Kasumi-1 (cell line): ENCODE results near the gene SIPA1.

Experiments
- DNase-seq, 2 experiments: peaks; one replicate each; lab custom pipeline; 2025; lab: John Stamatoyannopoulos, UW

SIPA1 gene

GRCh38 chr11:65607614-65608426 is 30.1 kb upstream of the SIPA1 start:
- no peak for DNase-seq

DNA sequence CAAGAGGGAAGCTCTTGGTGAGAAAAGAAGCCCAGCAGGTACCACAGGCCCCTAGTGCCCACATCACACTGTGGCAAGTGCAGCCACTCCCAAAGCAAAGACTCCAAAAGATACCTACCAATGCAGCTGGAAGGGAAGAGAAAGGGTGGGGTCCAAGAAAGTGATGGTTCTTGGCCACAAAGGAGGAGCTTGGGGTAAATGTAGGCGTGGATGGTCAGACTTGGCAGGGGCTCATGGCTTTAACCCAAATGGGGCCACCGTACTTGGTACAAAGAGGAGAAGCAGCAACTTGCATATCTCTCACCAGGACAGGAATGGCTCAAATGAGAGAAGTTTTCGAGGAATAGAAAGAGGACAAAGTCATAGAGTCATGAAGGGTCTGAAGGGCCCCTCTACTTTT is 28.7 kb upstream of the SIPA1 start:
- no peak for DNase-seq

DNA sequence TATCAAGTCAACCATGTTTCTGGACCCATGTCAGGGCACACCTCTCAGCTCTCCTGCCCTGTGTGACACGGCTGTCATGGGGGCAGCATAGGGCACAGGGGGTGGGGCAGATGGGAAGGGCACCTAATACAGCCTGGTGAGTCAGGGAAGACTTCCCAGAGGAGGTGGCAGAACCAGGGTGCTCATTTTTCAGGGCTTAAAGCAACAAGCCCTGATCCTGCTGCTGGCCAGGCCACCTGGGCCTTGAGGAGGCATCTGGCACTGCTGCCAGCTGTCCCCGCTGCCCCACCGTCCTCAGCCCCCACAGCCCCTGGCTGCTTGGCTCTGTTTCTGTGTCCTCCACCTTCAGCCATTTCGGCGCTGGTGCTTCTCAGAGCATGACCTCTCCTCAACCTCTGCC is 28.2 kb upstream of the SIPA1 start:
- no peak for DNase-seq

- DNase-seq: no peak
Observed at GRCh38 chr11:65610404-65610803, 27.5 kb upstream of the SIPA1 start.

DNA sequence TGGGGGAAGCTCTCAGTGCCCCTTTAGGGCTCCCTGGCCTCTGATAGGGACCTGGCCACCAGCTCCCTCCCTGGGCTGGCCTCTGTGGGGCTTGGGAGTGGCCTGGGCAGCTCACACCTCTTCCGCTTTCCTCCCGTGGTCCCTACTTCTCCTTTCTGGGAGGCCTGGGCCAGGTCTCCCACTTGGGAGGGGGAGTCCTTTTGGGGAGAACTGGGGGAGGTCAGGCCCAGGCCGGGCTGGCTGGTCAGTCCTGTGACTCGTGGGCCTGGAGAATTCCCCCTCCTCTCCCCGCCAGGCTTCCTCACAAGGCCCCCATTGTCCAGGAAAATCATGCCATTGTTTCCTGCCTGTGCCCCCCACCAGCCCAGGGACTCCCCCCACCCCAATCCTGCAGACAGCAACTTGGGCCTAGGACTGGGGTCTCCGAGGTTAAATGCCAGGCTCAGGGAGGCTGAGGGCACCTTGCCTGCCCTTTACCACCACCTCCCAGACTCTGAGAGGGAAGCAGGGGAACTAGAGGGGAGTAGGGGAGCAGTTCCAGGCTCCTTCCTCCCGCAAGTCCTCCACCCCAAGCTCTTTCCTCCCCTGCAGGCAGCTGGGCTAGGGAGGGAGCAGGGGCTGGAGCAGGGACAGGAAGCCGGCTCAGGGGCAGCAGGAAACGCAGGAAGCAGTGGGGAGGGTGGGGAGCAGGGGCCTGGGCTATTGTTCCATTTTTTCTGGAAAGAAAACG is 26.7 kb upstream of the SIPA1 start:
- DNase-seq: peak; percentile 84 to 87

GRCh38 chr11:65611758-65612603 is 25.9 kb upstream of the SIPA1 start:
- peak; percentile 26 to 39 for DNase-seq

- DNase-seq: no peak
Observed at GRCh38 chr11:65612691-65613090, 25.2 kb upstream of the SIPA1 start.

DNA sequence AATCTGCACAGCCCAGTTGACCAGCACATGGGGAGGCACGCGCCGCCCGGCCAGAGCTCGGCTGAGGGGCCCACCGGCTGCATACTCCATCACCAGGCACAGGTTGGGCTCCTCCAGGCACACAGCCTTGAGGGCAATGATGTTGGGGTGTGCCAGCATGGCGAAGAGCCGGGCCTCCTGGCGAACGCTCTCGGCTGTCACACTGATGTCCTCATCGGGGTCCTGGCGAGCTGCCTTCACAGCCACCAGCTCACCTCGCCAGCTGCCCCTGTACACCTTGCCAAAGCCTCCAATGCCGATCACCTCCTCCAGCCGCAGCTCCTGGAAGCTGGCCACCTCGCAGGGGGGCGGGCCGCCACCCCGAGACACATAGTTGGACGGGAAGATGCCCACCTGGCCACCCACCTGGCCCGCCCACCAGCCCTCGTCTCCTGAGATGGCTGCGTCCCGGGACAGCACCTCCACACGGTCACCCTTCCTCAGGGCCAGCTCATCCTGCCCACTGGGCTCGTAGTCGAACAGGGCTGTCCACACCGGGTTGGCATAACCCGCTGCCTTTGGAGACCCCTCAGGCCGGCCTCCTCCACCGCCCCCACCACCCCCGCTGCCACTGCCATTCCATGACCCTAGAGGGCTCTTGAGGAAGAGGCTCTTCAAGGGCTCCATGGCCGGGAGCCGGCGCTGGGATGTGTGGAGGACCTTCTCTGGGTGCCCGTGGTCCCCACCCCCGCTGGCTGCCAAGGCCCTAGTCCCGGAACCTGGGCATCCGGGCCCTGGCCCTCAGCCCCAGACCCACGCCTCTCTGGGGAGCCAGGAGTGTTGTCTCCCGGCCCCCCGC is 24.6 kb upstream of the SIPA1 start:
- DNase-seq: peak in 1 of 2 experiments; percentile 4

DNA sequence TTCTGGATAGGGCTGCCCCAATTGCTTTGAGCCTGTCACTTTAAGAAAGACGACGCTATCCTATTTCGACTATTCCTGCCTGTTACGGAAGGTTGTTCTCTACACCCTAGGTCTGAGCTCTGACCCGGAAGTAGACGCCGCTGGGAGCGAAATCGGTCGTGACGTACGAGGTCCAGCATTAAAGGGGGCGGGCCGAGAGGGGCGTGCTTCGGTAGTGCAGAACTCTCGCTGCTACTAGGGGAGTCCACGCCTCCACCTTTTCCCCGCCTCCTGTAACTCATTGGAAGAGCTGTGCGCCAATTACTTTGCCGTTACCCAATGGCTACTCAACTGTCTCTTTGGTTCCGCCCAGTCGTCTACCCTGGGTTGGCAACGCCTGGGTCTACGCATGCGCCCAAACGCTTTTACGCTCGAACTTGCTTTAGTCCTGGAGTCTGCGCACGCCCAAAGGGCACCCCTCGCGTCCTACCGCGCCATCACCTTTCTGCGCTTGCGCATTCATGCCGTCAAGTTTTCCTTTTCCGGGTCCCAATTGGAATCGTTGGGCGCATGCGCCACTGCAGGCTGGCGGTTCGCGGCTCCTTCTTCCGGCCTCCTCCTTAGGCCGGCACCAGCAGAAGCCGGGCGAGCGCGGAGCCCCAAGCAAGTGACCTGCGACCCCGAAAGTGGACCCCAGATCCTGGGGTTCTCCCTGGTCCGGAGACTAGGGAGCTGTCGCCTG is 22.5 kb upstream of the SIPA1 start, which contains the start of gene PCNX3:
TSS of gene PCNX3 (plus strand) at position 548 of the 721 bp plus-strand sequence. CDS start 536 bp downstream, outside the sequence.
- peak; percentile 100 for DNase-seq

DNA sequence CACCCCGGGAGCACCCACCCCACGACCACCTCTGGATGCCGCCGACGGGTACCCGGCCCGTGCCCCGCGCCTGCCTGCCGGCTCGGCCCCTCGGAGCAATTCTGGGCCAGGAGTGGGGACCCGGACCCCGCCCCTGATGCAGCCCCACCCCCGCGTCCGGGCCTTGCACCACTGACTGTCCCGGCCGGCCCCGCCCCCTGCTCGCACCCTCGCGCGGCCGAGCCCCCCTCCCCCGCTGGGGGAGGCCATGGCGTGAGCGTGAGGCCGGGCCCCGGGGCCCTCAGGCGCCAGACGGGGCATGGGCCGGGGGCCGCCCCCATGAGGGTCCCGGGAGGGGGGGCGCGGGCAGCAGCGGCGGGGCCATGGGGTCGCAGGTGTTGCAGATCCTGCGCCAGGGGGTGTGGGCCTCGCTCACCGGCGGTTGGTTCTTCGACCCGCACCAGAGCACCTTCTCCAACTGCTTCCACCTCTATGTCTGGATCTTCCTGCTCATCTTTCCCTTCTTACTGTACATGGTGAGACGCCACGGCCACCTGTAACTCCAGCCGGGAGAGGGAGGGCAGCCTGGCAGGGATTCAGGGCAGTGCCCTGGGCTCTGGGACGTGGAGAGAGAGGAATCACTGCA is 21.8 kb upstream of the SIPA1 start:
- peak in 1 of 2 experiments; percentile 6 for DNase-seq

- DNase-seq: no peak
Observed at GRCh38 chr11:65616575-65617001, 21.3 kb upstream of the SIPA1 start.

- DNase-seq: no peak
Observed at GRCh38 chr11:65617136-65617850, 20.6 kb upstream of the SIPA1 start.

DNA sequence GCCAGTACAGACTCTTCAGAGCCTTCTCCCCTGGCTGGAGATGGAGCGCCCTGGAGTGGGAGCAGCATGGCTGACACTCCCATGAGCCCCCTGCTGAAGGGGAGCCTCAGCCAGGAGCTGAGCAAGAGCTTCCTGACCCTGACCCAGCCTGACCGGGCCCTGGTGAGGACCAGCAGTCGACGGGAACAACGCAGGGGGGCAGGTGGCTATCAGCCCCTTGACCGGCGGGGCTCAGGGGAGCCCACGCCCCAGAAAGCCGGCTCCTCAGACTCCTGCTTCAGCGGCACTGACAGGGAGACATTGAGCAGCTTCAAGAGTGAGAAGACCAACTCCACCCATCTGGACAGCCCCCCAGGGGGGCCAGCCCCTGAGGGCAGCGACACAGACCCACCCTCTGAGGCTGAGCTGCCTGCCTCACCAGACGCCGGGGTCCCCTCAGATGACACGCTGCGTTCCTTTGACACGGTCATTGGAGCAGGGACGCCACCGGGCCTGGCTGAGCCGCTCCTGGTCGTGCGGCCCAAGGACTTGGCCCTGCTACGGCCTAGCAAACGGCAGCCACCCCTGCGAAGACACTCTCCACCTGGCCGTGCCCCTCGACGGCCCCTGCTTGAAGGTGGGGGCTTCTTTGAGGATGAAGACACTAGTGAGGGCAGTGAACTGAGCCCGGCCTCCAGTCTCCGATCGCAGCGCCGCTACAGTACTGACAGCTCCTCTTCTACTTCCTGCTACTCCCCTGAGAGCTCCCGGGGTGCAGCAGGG is 19.7 kb upstream of the SIPA1 start:
- no peak for DNase-seq

DNA sequence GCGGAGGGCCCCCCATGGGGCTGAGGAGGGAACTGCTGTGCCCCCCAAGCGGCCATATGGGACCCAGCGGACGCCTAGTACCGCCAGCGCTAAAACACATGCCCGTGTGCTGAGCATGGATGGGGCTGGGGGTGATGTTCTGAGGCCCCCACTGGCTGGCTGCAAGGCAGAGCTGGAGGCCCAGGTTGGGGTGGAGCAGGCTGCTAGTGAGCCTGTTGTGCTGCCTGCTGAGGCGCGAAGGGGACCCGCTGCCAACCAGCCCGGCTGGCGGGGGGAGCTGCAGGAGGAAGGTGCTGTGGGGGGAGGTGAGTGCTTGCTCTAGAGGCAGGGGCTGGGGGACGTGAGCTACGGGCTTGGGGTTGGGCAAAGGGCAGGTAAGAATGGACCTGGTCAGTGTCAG is 19.1 kb upstream of the SIPA1 start:
- DNase-seq: no peak

DNA sequence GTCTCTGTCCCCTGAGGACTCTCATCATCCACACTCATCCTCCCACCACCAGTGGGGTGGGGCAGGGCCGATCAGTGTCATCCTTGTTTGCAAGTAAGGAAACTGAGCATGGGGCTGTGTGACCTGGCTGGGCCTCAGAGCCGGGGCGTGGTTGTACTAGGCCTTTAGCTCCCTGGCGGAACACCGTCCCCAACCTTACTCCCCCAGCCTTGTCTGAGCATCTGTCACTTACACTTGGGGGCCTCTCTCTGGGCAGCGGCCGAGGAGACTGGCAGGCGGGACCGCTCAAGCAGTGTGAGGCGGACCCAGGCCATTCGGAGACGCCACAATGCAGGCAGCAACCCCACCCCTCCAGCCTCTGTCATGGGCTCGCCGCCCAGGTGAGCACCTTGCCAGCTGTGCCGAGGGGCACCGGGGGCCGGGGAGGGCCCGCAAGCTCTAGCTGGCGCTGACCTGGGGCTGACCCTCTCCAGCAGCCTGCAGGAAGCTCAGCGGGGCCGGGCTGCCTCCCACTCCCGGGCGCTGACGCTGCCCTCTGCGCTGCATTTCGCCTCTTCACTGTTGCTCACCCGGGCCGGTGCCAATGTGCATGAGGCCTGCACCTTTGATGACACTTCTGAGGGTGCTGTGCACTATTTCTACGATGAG is 18.5 kb upstream of the SIPA1 start:
- no peak for DNase-seq

GRCh38 chr11:65620666-65621065 is 17.2 kb upstream of the SIPA1 start:
- DNase-seq: no peak

DNA sequence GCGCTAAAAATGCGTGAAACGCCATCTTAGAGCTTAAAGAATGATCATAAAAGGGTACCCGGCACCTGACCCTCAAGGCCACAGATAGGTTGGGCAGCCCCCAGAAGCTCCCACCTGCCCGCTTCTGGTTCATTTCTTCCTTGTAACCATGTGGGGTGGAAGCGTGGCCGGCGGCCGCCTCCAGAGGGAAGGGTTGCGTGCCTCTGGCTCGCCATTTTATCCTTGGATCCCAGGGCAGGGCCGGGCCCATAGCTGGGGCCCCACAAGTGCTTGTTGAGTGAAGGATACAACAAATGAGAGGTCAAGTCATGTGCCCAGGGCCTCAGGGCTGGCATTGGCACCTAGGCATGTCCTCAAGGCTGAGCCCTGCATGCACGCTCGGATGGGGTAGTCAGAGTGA is 16.4 kb upstream of the SIPA1 start:
- DNase-seq: no peak

DNA sequence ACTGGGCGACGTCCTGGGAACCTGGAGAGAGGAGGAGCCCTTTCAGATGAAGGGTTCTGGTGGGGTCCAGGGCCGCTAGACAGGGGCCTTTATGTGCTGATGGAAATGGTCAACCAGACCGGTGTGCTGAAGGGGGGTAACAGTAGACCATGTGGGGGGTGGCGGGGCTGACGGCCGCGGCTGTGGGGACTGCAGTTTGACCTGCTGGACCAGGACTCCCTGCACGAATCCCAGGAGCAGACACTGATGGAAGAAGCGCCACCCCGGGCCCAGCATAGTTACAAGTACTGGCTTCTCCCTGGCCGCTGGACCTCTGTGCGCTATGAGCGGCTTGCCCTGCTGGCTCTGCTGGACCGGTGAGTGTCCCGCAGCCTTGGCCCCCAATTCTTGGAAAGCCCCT is 15.9 kb upstream of the SIPA1 start:
- DNase-seq: no peak
